ENCODE data around the gene AKAP11. TPM values are rescaled to one million over a fixed set of nuclear protein-coding genes. Genes with fewer than 3 reads are reported as not detected.

Gene AKAP11
- total and polyA plus RNA-seq, 2 of the 8 experiments (the other 6 are each of a cell fraction or from before 2014, with no cell fraction given), result 4.5 to 21.9 TPM

GRCh38 chr13:42258747-42259146 is 13.2 kb upstream of the AKAP11 start:
- Histone ChIP-seq H3K9me3 (ENCODE audit: insufficient read depth in 2 of 2, low read depth in 1 of 2, low read length in 1 of 2) (peaks cover 3% of the 10 kb centered on the region in 2 experiments; a peak in 1 of 4 replicates), H3K79me2 (ENCODE audit: control insufficient read depth in 1 of 2, insufficient read depth in 2 of 2, low read length in 2 of 2) (no peaks in the 10 kb centered on the region), H3K4me2 (ENCODE audit: insufficient read depth in 1 of 2, low read depth in 2 of 2, low read length in 2 of 2) (no peak overlapping the region), H3K36me3 (ENCODE audit: control insufficient read depth in 2 of 4, insufficient read depth in 4 of 4, low read length in 3 of 4) (no peaks in the 10 kb centered on the region), H4K5ac (ENCODE audit: insufficient read length, low read depth, low read length) (no peak overlapping the region), H3K9ac (replicated peaks in 1 of 4; ENCODE audit: extremely low read depth in 1 of 4, low read depth in 3 of 4, low read length in 3 of 4) (no peak overlapping the region), H2AK5ac (ENCODE audit: low read depth, low read length) (no peak overlapping the region), H3K23ac (ENCODE audit: insufficient read length) (no peak overlapping the region), H2BK15ac (ENCODE audit: low read length) (no peak overlapping the region), H2AFZ (ENCODE audit: low read length) (0 out of 2 replicates have a peak overlapping the region, but pooled peaks have one; percentile 50), H3K4me1 (replicated peaks in 1 of 4; ENCODE audit: control insufficient read depth in 3 of 4, insufficient read depth in 4 of 4, low read length in 3 of 4) (peaks cover 0 to 6% (median 1%) of the 10 kb centered on the region in 4 experiments; a peak in 2 of 7 replicates), H3K56ac (replicated peaks; ENCODE audit: insufficient read length, low read depth, low read length) (no peak overlapping the region), H4K20me1 (replicated peaks in 1 of 2; ENCODE audit: control insufficient read depth in 1 of 2, insufficient read depth in 2 of 2, low read length in 2 of 2) (no peaks in the 10 kb centered on the region), H2BK12ac (ENCODE audit: low read depth, low read length) (no peak overlapping the region), H2BK20ac (ENCODE audit: low read length) (no peak overlapping the region), H3K23me2 (ENCODE audit: low read depth, low read length) (no peaks in the 10 kb centered on the region), H2BK120ac (replicated peaks; ENCODE audit: low read depth, low read length) (no peak overlapping the region), H3K18ac (ENCODE audit: extremely low read depth, low read length) (no peak overlapping the region), H3K27me3 (replicated peaks in 1 of 4; ENCODE audit: control insufficient read depth in 3 of 4, extremely low read depth in 1 of 4, insufficient read depth in 3 of 4, low read length in 3 of 4) (no peaks in the 10 kb centered on the region), H4K8ac (ENCODE audit: extremely low read depth, insufficient read depth, low read length) (no peak overlapping the region), H4K91ac (replicated peaks; ENCODE audit: insufficient read length, low read length) (no peak overlapping the region), H2BK5ac (ENCODE audit: low read depth, low read length) (no peak overlapping the region), H3K79me1 (ENCODE audit: low read depth, low read length) (no peaks in the 10 kb centered on the region), H3K4ac (replicated peaks; ENCODE audit: insufficient read length, low read depth, low read length) (no peak overlapping the region), H3K27ac (ENCODE audit: low read depth, low read length) (no peak overlapping the region), H3K14ac (ENCODE audit: insufficient read length) (no peak overlapping the region), H3K4me3 (ENCODE audit: extremely low read depth in 1 of 4, insufficient read depth in 2 of 4, low read depth in 3 of 4, low read length in 4 of 4) (no peak overlapping the region)
- FAIRE-seq (no peak), DNase-seq (ENCODE audit: low read depth in 1 of 2, low spot score in 2 of 2) (peak in 1 of 2 experiments; percentile 57)
- 73% methylated on average over 4 of the region's 5 CpGs; no CpG with 5 or more reads in 1 of the 2 experiments for WGBS, 2 experiments (ENCODE audit: extremely low coverage in 1 of 2, insufficient coverage in 1 of 2, insufficient read length in 1 of 2, insufficient replicate concordance in 2 of 2, low coverage in 1 of 2, low lambda C conversion rate in 2 of 2, missing lambda C conversion rate in 1 of 2)
- TF ChIP-seq CBX8 (IDR thresholded peaks at IDR 0.05; ENCODE audit: borderline replicate concordance, low read depth, low read length) (no peak), MAFK (IDR thresholded peaks at IDR 0.05; ENCODE audit: low read depth, low read length) (no peak), RNF2 (IDR thresholded peaks at IDR 0.05; ENCODE audit: borderline replicate concordance, low read depth, low read length, missing control alignments, poor library complexity, severe bottlenecking) (no peak), SUZ12 (IDR thresholded peaks at IDR 0.05; ENCODE audit: low read length) (no peak), TCF12 (IDR thresholded peaks at IDR 0.05; ENCODE audit: low read depth, low read length) (no peak), KDM4A (IDR thresholded peaks at IDR 0.05; ENCODE audit: low read depth, low read length, severe bottlenecking) (no peak), EGR1 (IDR thresholded peaks at IDR 0.05; ENCODE audit: borderline replicate concordance, low read depth, low read length) (no peak), TBP (IDR thresholded peaks at IDR 0.05; ENCODE audit: low read depth, low read length) (no peak), CREB1 (IDR thresholded peaks at IDR 0.05) (no peak), POLR2A (IDR thresholded peaks at IDR 0.05; ENCODE audit: control extremely low read depth in 1 of 2, low read depth in 2 of 2, low read length in 2 of 2) (no peak), TEAD4 (IDR thresholded peaks at IDR 0.05; ENCODE audit: low read depth, low read length) (no peak), SIN3A (conservative IDR thresholded peaks at IDR 0.05 in 1 of 2, IDR thresholded peaks at IDR 0.05 in 1 of 2; ENCODE audit: low read depth in 1 of 2, low read length in 2 of 2) (no peak), SP2 (IDR thresholded peaks at IDR 0.05; ENCODE audit: low read length) (no peak)
- POLR2A ChIA-PET (ENCODE audit: partially characterized antibody), result interaction anchor here (1.5 kb wide), 1 partner anchor 14 kb away, joined by 9 read pairs; the partner anchor contains the start of gene AKAP11
- CTCF ChIA-PET (ENCODE audit: partially characterized antibody), result interaction anchor here (1.0 to 1.3 kb wide), 3 partner anchors 11 to 75 kb away, joined by 3 to 4 read pairs (median 3); no protein-coding TSS in a partner anchor
